ENCODE data around the gene MACROH2A2.

- TF ChIP-seq, protein P1, sequence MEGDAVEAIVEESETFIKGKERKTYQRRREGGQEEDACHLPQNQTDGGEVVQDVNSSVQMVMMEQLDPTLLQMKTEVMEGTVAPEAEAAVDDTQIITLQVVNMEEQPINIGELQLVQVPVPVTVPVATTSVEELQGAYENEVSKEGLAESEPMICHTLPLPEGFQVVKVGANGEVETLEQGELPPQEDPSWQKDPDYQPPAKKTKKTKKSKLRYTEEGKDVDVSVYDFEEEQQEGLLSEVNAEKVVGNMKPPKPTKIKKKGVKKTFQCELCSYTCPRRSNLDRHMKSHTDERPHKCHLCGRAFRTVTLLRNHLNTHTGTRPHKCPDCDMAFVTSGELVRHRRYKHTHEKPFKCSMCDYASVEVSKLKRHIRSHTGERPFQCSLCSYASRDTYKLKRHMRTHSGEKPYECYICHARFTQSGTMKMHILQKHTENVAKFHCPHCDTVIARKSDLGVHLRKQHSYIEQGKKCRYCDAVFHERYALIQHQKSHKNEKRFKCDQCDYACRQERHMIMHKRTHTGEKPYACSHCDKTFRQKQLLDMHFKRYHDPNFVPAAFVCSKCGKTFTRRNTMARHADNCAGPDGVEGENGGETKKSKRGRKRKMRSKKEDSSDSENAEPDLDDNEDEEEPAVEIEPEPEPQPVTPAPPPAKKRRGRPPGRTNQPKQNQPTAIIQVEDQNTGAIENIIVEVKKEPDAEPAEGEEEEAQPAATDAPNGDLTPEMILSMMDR (IDR thresholded peaks at IDR 0.05), result no peak
- TF ChIP-seq POLR2A (IDR thresholded peaks at IDR 0.05) (no peak), POLR2AphosphoS5 (IDR thresholded peaks at IDR 0.05; ENCODE audit: insufficient read depth in 1 of 2, low read depth in 1 of 2) (no peak)
Measured at GRCh38 chr10:70054902-70055301, 2.3 kb downstream of the MACROH2A2 start.
